Peyer's patch (tissue), 4 donors: ENCODE results near the gene LPAR2.

Experiments
- CTCF ChIP-seq, 6 experiments: fragments of 450-650 bp in 4 of 6; fragments of 200-600 bp in 2 of 6; sonication (generic) in 1 of 6; IDR thresholded peaks; one replicate each; pipeline ENCODE4 v1.5.1; 2017 to 2019; ENCODE audit warnings: antibody characterized with exemption in 6 of 6, mild to moderate bottlenecking in 3 of 6, moderate library complexity in 1 of 6
- POLR2A ChIP-seq, 2 donors: fragments of 450-650 bp; IDR thresholded peaks; one replicate each; pipeline ENCODE4 v1.5.1; 2017; ENCODE audit warnings: antibody characterized with exemption in 2 of 2, mild to moderate bottlenecking in 2 of 2, moderate library complexity in 2 of 2

GRCh38 chr19:19674315-19674714, 46.3 kb upstream of the LPAR2 start:
- no peak for TF ChIP-seq POLR2A (IDR thresholded peaks at IDR 0.05)
- TF ChIP-seq CTCF (IDR thresholded peaks at IDR 0.05) = no peak
